Measurements from ENCODE around the gene NCOA1.

Gene NCOA1

DNA sequence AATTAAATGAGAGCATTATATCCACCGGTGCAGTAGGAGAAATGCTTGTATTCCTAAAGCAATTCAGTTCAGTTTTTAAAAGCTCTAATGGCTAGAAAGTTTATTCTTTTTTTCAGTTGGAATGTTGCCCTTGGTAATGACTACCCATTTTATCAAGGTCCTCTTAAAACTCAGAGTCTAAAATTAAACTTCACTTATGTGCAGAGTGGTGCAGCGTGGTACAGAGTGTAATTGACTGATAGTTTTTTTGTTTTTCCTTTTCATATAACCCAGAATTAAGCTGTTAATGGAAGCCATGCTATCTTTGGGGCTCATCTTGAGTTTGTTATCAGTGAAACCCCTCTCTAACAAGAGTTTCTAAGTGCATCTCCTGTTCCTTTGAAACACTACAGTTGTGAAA, 21.4 kb downstream of the NCOA1 start:
- no peak for DNase-seq (ENCODE audit: low read depth)
- TF ChIP-seq, protein P1, sequence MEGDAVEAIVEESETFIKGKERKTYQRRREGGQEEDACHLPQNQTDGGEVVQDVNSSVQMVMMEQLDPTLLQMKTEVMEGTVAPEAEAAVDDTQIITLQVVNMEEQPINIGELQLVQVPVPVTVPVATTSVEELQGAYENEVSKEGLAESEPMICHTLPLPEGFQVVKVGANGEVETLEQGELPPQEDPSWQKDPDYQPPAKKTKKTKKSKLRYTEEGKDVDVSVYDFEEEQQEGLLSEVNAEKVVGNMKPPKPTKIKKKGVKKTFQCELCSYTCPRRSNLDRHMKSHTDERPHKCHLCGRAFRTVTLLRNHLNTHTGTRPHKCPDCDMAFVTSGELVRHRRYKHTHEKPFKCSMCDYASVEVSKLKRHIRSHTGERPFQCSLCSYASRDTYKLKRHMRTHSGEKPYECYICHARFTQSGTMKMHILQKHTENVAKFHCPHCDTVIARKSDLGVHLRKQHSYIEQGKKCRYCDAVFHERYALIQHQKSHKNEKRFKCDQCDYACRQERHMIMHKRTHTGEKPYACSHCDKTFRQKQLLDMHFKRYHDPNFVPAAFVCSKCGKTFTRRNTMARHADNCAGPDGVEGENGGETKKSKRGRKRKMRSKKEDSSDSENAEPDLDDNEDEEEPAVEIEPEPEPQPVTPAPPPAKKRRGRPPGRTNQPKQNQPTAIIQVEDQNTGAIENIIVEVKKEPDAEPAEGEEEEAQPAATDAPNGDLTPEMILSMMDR (conservative IDR thresholded peaks at IDR 0.05; ENCODE audit: low read length) = no peak
- H3K4me3 ChIP-seq (ENCODE audit: low read length) = no peak overlapping the region

- TF ChIP-seq, protein P1 (conservative IDR thresholded peaks at IDR 0.05; ENCODE audit: low read length) = no peak
These were observed 21.8 kb downstream of the NCOA1 start for GRCh38 chr2:24512831-24513230.

DNA sequence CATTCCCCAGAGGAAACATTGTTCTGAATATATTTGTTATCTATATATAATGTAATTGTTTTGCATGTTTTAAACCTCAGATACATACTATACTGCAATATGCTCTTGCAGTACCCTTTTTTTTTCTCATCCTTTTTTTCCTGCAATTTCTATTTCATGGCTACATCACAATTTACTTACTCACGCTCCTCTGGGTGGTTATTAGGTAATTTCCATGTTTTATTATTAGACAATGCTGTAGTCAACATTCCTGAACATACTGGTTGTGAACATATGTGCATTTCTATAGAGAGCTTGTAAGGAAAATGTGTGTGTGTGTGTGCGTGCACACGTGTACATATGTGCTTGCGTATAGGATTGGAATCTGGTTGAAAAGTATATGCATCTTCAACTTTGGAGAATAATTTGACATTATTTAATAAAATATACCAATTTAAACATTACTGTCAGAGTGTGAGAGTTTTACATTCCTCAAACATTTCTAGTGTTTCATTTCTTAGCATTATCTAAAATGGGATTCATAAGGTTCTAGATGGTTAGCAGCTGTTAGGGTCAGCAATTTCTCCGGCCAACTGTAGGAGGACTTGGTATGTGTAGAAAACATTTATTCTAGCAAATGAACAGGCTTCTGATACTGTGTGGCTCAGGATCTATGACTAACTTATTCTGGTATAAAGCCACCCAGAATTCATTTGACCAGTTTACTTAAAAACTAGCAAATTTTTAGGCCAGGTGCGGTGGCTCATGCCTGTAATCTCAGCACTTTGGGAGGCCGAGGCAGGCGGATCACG, 22.4 kb downstream of the NCOA1 start:
- TF ChIP-seq, protein P1 (conservative IDR thresholded peaks at IDR 0.05; ENCODE audit: low read length) = no peak
- no peak overlapping the region for H3K4me3 ChIP-seq (ENCODE audit: low read length)
- DNase-seq (ENCODE audit: low read depth) = peak; percentile 33

More at GRCh38 chr2:24512831-24513230, 21.8 kb downstream of the NCOA1 start:
- DNase-seq (ENCODE audit: low read depth) = peak; percentile 50
- H3K4me3 ChIP-seq (ENCODE audit: low read length) = no peak overlapping the region

- H3K4me3 ChIP-seq (ENCODE audit: low read length) = no peak overlapping the region
- DNase-seq (ENCODE audit: low read depth) = no peak
- TF ChIP-seq, protein P1 (conservative IDR thresholded peaks at IDR 0.05; ENCODE audit: low read length) = no peak
These were observed 23.8 kb downstream of the NCOA1 start for GRCh38 chr2:24514820-24515219.

- H3K4me3 ChIP-seq (ENCODE audit: low read length) = no peak overlapping the region
- TF ChIP-seq, protein P1 (conservative IDR thresholded peaks at IDR 0.05; ENCODE audit: low read length) = no peak
- no peak for DNase-seq (ENCODE audit: low read depth)
These were observed 24.3 kb downstream of the NCOA1 start for GRCh38 chr2:24515335-24515734.

- no peak overlapping the region for H3K4me3 ChIP-seq (ENCODE audit: low read length)
- TF ChIP-seq, protein P1 (conservative IDR thresholded peaks at IDR 0.05; ENCODE audit: low read length) = no peak
- no peak for DNase-seq (ENCODE audit: low read depth)
These were observed 24.8 kb downstream of the NCOA1 start for GRCh38 chr2:24515831-24516230.

DNA sequence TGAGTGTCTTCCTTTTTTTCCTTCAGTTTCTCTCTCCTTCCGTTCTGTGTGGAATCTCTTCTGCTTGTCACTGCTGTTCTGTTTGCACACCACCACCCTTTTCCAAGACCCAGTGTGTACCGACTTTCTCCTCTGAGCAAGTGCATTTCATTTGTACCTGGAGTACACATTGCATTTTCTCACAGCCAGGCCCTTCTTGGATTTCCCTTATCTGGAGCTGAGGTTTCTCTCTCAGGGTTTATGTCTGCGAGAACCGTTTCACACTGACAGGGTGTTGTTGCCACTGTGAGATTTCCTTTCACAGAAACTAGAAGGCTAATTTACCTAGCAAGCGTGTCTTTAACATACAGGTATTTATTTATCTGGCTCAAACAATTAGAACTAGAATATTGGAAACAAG, 26.2 kb downstream of the NCOA1 start:
- H3K4me3 ChIP-seq (ENCODE audit: low read length) = no peak overlapping the region
- no peak for DNase-seq (ENCODE audit: low read depth)
- TF ChIP-seq, protein P1 (conservative IDR thresholded peaks at IDR 0.05; ENCODE audit: low read length) = no peak
